IMR-90 (cell line): ENCODE results near the gene SYNE1.

ENCODE experiments used
- POLR2A ChIP-seq: IDR thresholded peaks from 2 replicates; pipeline ENCODE4 v1.6.1; 2012; ENCODE audit warnings: mild to moderate bottlenecking, low read depth, low read length
- RCOR1 ChIP-seq: IDR thresholded peaks from 2 replicates; pipeline ENCODE4 v1.6.1; 2012; ENCODE audit warnings: mild to moderate bottlenecking, low read length, improper control_type of control experiment; ENCODE audit not compliant: insufficient replicate concordance
- RFX5 ChIP-seq: IDR thresholded peaks from 2 replicates; pipeline ENCODE4 v1.8.0; 2012; ENCODE audit warnings: low read depth, mild to moderate bottlenecking, low read length, moderate library complexity
- TF ChIP-seq, protein P1 (sequence below): conservative IDR thresholded peaks from 2 replicates; pipeline ENCODE4 v1.5.1; 2012; ENCODE audit warnings: mild to moderate bottlenecking, low read depth, low read length, improper control_type of control experiment

GRCh38 chr6:152534541-152534940 lies 102.6 kb downstream of the SYNE1 start:
- TF ChIP-seq, protein P1, sequence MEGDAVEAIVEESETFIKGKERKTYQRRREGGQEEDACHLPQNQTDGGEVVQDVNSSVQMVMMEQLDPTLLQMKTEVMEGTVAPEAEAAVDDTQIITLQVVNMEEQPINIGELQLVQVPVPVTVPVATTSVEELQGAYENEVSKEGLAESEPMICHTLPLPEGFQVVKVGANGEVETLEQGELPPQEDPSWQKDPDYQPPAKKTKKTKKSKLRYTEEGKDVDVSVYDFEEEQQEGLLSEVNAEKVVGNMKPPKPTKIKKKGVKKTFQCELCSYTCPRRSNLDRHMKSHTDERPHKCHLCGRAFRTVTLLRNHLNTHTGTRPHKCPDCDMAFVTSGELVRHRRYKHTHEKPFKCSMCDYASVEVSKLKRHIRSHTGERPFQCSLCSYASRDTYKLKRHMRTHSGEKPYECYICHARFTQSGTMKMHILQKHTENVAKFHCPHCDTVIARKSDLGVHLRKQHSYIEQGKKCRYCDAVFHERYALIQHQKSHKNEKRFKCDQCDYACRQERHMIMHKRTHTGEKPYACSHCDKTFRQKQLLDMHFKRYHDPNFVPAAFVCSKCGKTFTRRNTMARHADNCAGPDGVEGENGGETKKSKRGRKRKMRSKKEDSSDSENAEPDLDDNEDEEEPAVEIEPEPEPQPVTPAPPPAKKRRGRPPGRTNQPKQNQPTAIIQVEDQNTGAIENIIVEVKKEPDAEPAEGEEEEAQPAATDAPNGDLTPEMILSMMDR: no peak
- TF ChIP-seq RFX5: no peak
- no peak for TF ChIP-seq POLR2A
- no peak for TF ChIP-seq RCOR1
